GM18520 (cell line): Measurements from ENCODE around the gene SLC13A3.

Source experiments
- ATAC-seq: cut with Tn5 transposase; IDR thresholded peaks from one replicate; pipeline ENCODE4 v1.9.1; 2021; ENCODE audit not compliant: unreplicated experiment

The SLC13A3 gene

DNA sequence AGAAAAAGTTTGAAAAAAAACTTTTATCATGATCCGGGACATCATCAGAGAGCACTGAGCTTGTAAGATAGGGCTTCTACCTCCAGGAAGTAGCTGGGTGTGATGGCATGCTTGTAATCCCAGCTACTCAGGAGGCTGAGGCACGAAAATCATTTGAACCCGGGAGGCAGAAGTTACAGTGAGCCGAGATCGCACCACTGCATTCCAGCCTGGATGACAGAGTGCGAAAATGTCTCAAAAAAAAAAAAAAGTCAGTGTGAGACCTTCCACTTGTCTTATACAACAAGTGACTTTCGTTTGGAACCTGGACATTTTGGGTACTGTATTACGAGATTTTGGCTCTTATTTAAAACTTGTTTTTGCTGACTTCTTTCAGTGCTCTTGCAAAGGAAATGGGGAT is 5.9 kb upstream of the SLC13A3 start:
- ATAC-seq: no peak

DNA sequence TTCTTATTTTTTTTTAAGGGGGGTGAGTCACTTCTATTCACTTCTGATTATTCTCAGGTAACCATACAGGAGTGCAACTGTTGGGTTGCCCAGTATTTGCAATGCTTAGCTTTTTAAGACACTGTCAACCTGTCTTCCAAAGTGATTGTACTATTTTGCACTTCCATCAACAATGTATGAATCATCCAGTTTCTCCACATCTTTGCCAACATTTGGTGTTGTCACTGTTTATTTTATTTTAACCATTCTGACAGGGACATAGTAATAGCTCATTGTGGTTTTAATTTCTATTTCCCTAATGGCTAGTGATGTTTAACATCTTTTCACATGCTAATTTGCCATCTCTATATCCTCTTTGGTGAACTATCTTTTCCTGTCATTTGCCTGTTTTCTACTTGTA is 1.4 kb upstream of the SLC13A3 start:
- no peak for ATAC-seq

DNA sequence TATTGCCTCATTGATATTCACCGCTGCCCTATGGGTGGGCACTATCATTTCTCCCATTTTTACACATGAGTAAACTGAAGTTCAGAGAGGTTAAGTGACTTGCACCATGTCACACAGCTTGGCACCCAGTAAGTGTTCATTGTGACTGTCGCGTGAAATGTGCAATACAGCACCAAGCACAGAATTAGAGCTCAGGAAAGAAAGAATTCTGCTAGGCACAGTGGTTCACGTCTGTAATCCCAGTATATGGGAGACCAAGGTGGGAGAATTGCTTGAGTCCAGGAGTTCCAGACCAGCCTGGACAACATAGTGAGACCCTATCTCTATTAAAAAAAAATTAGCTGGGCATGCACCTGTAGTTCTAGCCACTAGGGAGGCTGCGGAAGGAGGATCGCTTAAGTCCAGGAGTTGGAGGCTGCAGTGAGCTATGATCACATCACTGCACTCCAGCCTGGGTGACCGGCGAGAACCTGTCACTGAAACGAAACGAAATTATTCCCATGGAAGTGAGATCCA is 626 bp downstream of the SLC13A3 start:
- no peak for ATAC-seq

DNA sequence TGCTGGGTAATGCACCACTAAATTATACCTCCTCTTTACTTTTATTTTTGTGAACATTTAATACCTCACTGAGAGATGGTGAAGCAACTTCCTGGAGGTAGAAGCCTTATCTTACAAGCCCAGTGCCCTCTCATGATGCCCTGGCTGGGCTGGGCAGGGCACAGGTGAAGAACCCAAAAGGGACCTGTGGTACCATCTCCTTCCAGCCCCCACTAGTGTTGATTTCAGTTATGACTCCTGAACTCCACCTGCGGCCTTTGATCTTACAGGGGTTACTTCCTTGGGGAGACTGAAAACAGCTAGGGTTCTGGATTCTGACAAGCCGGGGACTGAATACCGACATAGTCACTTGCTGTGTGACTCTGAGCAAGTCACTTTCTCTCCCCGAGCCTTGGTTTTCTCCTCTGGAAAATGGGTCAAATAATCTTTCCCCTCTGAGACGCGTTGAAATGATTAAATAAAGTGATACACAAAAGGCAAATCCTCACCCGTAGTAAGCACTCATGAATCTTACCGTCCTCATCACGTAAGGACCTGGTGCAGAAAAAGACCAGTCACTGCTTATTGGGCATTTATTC is 1.2 kb downstream of the SLC13A3 start:
- no peak for ATAC-seq

DNA sequence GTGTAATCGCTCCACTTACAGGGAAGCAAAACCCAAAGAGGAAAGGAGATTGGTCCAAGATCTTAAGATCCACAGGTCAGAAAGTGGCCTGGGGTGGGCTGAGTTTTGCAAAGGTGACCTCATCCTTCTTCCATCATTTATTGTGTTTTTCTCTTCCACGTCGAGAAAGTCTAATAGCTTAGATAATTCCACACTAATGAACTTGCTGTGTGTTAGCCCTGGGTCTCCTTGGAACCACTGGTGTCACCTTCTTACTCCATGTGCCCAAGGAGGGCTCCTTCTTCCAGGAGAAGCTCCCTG is 1.7 kb downstream of the SLC13A3 start:
- ATAC-seq: no peak

DNA sequence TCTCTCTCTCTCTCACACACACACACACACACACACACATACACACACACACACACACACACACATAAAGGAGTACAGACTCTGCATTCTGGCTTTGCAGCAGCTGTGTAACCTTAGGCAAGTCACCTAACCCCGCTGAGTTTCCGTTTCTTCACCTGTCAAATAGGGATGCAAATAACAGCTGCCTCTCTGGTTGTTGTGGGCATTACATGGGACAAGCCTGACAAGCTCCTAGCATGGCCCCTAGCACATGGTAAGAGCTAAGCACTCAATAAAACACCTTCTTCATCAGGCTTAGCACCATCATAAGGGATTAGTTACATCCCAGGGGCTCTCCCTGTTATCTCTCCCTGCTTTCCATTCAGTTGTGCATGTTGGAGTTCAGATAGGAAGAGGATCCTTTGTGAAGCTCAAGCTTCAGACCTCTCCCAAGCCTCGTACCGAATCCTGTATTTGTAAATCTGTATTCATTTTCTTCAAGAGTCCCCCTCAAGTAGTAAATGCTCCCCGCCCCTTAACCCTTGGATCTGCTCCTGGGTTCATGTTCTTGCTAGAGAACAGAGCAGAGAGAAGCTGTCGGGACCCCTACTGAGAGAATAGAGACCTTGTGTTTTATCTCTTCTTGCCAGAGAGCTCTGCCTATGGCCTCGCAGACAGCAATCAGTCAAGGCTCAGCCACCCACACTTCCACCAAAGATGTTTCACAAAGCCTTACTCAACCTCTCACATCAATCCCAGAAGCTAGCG is 2.2 kb downstream of the SLC13A3 start:
- ATAC-seq: no peak

DNA sequence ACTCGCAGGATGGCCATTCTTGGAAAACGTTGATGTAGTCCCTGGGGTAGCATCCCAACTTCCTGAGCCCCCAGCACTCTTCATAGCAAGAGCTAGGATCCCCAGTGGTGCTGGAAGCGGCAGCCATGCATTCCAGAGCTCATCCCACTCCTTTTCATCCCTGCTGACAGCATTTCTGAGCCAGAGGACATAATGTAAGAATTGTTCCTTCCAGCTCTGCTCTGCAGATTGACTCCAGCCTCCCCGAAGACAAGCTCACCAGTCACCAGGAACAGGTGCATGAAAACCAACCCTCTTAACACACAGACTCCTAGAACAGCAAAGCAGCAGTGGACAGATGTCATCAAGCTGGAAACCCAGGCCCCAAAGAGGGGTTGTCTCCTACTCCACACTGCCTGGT is 3.8 kb downstream of the SLC13A3 start:
- no peak for ATAC-seq

DNA sequence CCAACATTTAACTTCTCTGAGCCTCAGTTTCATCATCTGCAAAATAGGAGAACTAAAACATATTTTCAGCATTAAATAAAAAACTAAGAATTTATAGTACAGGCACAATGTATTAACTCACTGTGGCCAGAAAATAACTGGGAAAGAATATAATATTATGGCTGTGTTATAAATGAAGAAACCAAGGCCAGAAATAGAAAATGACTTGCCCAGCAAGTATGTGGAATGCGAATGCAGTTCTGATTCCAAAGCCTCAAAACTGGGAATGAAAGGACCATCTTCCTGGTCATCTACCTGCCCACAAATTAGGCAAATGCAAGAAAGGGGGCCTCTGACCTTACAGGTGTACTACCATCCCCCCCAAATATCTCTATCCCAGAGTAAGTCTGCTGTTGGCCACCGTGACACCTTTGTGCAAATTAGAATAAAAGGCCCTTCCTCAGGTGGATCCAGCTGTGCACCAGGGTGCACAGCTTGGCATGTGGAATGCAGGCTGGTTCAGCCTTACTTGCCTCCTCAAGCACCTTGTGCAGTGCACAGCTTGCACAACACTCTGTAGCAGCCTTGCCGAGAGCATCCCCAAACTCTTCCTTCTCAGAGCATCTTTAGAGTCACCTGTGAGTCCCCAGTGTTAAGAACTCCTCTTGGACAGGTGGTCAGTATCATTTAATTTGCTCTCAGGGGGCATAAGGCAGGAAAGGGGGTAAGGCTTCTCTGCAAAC is 4.4 kb downstream of the SLC13A3 start:
- no peak for ATAC-seq

DNA sequence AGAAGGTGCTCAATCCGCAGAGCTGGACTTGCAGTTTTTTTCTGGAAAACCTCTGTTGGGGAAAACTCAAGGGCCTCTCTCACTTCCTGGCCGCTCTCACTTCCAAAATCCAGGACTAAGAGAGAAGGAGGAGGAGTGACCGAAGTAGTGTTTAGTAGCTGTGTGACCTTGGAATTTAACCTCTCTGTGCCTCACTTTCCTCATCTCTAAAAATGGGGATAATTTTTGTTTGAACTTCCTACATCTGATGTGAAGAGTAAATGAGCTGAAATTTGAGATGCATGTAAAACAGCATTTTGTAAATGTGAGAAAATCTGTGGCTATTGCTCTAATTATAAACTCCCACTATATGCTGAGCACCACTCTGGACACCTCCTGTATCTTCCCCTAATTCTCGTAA is 5.1 kb downstream of the SLC13A3 start:
- no peak for ATAC-seq

DNA sequence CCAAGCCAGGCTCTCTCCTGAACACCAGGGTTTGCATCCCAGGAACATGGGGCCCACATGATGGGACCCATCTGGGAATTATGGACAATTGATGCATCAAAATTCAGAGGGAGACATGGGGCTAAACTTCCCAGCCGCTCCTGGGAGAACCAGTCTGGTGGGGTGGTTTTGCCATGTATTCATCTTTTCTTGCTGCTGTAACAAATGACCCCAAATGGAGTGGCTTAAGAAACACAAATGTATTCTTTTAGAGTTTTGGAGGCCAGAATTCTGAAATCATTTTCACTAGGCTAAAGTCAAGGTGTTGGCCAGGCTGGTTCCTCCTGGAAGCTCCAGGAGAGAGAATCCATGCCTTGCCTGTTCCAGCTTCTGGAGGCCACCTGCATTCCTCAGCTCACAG is 6.5 kb downstream of the SLC13A3 start:
- ATAC-seq: no peak

DNA sequence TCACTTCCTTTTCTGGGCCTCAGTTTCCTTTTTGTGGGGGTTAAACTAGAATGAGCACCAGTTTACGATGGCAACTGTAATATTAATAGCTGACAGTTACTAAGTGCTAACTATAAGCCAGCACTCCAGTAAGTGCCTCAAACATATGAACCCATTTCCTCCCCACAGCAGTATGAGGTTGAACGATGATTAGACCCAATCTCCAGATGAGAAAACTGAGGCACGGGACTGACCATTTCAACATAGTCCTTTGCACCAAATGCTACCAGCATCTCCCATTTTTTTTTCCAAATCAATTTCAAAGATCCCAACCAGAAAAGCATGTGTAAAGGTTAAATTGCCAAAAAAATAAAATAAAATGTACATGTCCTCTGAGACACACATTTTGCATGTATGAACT is 7.1 kb downstream of the SLC13A3 start:
- no peak for ATAC-seq

DNA sequence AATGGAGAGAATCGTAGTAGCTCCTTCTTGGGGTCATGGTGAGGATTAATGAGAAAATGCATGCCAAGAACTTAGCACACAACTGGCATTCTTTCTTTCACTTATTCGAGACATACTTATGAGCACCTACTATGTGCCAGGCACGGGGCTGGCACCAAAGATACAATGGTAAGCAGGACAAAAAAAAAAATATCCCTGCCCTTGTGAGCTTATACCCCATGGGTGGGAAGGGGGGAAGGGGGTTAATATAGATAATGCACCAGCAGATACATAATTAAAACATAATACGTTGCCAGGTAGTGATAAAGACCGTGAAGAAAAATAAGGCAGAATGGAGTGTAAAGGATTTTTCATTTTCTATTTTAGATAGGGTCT is 8.3 kb downstream of the SLC13A3 start:
- no peak for ATAC-seq

DNA sequence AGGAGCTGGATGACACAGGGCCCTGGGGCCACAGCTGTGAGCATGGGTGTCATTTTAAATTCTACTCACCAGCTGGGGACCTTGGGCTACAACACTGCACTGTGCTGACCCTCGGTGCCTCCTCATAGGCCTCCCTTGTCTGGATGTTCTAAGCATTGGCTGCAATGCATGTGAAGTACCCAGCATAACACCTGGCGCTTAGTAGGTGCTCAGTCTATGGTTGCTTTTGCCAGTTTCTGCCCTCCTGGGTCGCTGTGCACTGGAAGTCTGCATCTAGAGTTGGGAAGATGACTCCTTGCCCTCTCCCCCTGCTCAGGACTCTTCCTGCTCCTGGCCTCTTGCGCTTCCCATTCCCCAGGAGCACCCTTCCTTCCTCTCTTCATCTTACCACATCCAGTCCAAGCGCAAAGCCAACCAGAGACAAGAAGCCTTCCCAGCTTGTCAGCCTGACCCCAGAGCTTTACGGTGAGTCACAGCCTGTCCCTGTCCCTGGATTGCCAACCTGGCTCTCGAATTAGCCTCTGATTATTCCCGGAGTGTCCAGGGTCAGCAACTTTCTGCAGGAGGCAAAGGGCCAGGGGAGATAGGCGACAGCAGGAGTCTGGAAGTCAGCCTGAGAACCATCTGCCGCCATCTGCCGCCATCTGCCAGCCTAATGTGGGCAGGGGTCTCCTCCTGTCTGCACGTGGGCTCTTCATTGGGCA is 8.8 kb downstream of the SLC13A3 start:
- no peak for ATAC-seq

DNA sequence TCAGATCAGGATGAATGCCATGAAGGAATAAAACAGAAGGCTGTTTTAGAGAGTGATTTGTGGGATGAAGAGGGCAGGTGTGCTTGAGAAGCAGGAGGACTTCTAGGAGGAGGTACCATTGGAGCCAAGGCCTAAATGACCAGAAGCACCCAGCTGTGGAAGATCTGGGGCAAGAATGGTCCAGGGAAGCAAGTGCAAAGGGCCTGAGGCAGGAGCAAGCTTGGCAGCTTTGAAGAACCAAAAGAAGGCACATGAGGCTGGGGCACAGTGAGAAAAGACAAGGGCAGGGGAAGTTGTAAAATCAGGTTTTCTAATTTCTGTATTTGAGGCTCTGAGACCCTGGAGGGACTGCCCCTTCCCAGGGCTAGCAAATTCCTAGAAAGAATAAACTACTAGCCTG is 9.8 kb downstream of the SLC13A3 start:
- no peak for ATAC-seq

DNA sequence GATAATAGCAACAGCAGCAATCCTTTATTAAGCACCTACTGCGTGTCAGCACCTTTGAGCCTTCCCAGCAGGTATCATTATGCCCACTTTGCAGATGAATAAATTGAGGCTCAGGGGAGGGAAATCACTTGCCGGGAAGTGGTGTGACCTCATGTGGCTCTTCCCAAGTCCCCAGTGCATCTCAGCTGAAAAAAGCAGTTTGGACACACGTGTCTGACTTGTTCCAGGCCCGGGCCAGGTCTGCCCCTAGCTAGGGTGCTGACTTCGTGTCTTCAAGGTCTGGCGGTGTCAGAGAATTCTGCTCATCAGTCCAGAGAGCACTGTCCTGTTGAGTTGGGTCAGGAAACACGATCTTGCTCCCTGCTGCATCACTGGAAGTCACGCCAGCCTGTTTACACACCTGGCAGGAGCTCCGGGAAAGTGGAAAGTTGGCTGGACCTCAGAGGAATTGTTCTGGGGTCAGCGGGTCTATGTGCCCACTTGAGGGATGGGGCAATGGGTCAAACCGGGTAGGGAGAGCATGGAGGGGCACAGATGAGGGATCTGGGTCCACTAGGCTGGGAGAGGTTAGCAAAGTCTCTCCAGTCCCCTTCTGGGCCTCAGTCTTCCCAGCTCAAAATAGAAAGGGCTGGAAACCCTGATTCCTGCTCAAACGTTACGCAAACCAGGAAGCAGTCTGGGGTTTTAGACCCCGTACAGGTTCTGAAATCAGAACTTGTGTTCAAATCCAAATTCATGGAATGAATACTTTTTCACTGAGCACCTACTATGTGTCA is 10.5 kb downstream of the SLC13A3 start:
- no peak for ATAC-seq

DNA sequence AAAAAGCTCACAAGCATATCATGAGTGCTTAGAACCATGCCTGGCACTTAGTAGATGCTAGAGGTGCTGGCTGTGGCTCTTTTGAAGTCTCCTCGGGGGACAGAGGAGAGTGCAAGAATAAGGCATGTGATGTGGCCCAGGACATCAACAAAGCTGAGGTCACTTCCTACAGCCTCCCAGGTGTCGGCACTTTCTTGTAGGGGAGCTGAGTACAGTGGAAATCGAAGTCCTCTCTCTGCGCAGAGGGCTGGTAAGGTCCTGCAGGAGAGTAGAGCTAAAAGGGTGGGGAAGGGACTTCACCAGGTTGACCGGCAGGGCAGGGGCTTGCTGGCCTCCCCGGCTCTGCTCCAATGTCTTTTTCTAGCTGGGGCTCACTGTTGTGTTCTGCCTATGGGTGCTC is 11.2 kb downstream of the SLC13A3 start:
- no peak for ATAC-seq

DNA sequence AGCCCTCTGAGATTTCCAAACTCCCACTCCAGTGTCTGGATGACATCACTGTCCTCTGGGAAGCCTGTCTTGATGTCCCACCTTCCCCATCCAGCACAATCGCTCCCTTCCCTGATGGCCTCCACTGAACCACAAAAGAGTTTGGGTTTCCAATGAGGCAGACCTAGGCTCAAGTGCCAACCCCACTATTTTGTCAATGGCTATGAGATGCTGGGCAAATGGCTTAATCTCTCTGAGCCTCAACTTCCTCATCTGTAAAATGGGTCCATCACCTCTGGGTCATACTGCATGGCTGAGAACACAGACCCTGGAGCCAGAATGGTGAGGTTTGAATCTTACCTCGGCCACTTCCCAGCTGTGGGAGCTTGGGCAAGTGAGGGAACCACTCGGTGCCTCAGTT is 11.7 kb downstream of the SLC13A3 start:
- ATAC-seq: no peak

DNA sequence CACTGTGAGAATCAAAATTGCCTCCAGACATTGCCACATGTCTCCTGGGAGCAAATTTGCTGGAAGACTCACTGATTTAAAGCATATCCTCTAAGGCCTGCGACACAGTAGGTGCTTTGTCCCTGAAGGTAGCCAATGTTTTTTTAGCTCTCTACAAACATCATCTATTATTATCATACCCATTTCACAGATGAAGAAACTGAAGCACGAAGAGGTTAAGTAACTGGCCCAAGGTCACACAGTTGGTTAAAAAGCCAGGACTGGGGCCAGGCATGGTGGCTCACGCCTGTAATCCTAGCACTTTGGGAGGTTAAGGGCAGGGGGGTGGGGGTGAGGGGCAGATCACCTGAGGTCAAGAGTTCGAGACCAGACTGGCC is 12.4 kb downstream of the SLC13A3 start:
- ATAC-seq: no peak

DNA sequence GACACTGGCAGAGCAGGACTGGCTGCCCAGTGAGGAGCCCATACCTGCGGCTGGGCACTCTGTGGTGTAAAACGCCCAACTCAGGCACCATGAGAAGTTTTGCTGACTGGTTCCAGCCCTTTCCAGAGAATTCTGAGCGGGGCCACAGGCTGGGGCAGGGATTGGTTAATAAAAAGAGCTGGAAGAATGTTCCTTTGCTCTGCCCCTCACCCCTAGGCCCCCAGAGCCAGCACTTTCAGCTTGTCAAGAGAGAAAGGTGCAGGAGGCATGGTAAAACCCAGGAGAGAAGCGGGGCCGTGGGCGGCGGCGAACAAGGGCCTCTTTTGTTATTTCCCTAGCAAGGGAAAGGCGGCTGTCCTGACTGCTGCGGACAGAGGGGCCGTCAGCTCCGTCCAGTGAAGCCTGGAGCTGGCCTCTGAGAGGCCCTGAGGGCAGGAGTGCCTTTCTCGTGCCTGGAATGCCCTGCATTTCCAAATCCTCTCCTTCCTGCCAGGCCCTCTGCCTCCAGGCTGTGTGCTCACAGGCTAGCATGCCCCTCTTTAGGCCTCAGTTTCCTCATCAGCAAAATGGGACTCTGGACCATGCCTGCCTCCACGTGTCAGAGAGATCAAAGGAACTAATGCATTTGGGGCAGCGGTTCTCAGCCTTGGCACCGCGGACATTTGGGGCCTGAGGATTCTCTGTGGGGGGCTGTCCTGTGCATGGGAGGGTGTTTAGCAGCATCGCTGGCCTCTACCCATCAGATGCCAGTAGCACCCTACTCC is 12.9 kb downstream of the SLC13A3 start:
- no peak for ATAC-seq

DNA sequence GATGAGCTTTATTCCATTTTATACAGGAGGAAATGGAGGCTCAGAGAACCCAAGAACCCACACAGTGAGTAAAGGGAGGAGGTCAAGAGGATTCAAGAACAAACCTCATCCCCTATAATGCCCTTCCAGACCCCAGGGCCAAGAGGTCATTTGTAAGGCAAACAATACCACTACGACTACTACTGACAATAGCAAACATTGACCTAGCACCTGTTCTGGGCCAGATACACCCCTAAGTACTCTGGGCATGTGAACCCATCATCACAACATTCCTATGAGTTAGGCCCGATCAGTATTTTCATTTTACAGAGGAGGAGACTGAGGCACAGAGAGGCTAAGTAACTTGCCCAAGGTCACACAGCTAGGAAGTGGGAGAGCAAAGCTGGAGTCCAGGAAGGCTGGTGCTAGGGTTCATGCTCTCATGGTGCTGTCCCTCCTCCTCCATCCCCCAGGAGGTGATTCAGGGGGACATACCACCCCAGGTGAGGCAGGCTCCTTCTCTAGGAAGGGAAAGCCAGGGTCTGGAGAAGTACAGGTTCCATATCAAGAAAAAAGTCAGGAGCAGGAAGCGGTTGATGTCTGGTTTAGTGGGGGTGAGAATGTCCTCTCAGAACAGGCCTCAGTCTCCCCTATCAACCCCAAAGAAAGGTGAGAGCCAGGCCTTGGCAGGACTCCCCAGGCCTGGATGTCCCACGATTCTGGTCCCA is 13.7 kb downstream of the SLC13A3 start:
- ATAC-seq: no peak
